ENCODE data around the gene PAFAH1B1.

The PAFAH1B1 gene

GRCh38 chr17:2722611-2723010, 129.2 kb downstream of the PAFAH1B1 start:
- no peak for DNase-seq (ENCODE audit: low spot score)

- no peak for DNase-seq (ENCODE audit: low spot score)
Measured at GRCh38 chr17:2723505-2723996, 130.1 kb downstream of the PAFAH1B1 start.

GRCh38 chr17:2723997-2724783, 130.7 kb downstream of the PAFAH1B1 start:
- DNase-seq (ENCODE audit: low spot score) = no peak

- no peak for DNase-seq (ENCODE audit: low spot score)
Measured at GRCh38 chr17:2724784-2725164, 131.3 kb downstream of the PAFAH1B1 start.

- no peak for DNase-seq (ENCODE audit: low spot score)
Measured at GRCh38 chr17:2730764-2731353, 137.4 kb downstream of the PAFAH1B1 start.

- no peak for DNase-seq (ENCODE audit: low spot score)
Measured at GRCh38 chr17:2731807-2732206, 138.4 kb downstream of the PAFAH1B1 start.

- DNase-seq (ENCODE audit: low spot score) = no peak
Measured at GRCh38 chr17:2734939-2735338, 141.5 kb downstream of the PAFAH1B1 start.

Measured in NAMALWA (cell line).